ENCODE measurements around the gene LSM2. TPM values are rescaled to one million over a fixed set of nuclear protein-coding genes. Genes with fewer than 3 reads are reported as not detected.

The LSM2 gene
- total RNA-seq, 2 donors from 2014 or later, result 106 to 119 TPM

DNA sequence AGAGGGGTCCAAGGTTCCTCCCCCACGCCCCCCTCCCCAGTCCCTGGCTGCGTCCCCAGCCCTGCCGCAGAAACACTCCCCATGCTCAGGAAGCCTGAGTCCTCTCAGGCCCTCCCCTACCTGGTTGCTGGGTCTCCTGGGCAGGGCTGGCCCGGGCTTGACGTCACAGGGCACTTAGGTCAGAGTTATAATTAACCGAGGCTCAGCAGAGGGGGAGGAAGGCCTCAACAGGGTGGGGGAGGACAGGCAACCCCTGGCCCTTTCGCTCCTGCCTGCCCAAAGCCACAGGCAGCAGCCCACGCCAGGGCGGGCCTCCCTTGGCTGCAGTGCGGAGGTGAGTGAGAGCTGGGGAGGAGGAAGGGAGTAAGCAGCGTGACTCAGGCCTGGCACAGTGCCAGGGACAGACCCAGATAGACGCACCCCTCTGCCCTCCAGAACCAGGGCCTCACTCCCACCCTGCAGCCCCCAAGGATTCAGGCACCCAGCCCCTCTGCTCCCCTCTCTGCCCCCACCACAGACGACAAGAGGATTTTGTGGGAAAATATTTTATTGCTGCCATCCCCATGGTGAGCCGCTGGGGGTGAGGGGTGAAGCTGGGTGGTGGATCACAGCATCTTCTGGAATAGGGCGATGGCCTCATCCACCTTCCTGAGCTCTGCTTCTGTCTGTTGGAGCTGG, 29.6 kb downstream of the LSM2 start, which contains the start of gene VWA7:
Gene VWA7, minus strand, starts transcription at position 340 of the 678 bp plus-strand sequence. CDS start 549 bp downstream, outside the sequence.
- Histone ChIP-seq H3K36me3 (ENCODE audit: control insufficient read depth, insufficient read depth, low read length) (peaks cover 26% of the 10 kb centered on the region), H3K4me1 (ENCODE audit: control insufficient read depth, insufficient read depth, low read length) (no peaks in the 10 kb centered on the region), H3K27me3 (ENCODE audit: control insufficient read depth, insufficient read depth, low read length, poor library complexity, severe bottlenecking) (no peaks in the 10 kb centered on the region), H3K9ac (ENCODE audit: extremely low read depth, low read length, poor library complexity, severe bottlenecking) (no peak within 1 kb of the TSS), H3K4me3 (ENCODE audit: low read length) (no peak within 1 kb of the TSS), H3K9me3 (ENCODE audit: control insufficient read depth, low read length) (no peaks in the 10 kb centered on the region), H3K27ac (ENCODE audit: low read depth, low read length) (no peak within 1 kb of the TSS)
- peaks cover 21% of the 10 kb centered on the region for H3K36me3 Mint-ChIP-seq (ENCODE audit: low read depth)
- 80% methylated on average over 15 of the region's 15 CpGs; no CpG with 5 or more reads in 1 of the 2 experiments for WGBS, 2 experiments (ENCODE audit: insufficient coverage in 1 of 2, insufficient read length in 1 of 2)
- H3K4me1 Mint-ChIP-seq, result no peaks in the 10 kb centered on the region
- DNase-seq, result peak; percentile 56
- no peak within 1 kb of the TSS for H3K27ac Mint-ChIP-seq
- no peak within 1 kb of the TSS for H3K4me3 Mint-ChIP-seq
- H3K9me3 Mint-ChIP-seq, result no peaks in the 10 kb centered on the region
- no peaks in the 10 kb centered on the region for H3K27me3 Mint-ChIP-seq (ENCODE audit: insufficient read depth)
- TF ChIP-seq, protein P1, sequence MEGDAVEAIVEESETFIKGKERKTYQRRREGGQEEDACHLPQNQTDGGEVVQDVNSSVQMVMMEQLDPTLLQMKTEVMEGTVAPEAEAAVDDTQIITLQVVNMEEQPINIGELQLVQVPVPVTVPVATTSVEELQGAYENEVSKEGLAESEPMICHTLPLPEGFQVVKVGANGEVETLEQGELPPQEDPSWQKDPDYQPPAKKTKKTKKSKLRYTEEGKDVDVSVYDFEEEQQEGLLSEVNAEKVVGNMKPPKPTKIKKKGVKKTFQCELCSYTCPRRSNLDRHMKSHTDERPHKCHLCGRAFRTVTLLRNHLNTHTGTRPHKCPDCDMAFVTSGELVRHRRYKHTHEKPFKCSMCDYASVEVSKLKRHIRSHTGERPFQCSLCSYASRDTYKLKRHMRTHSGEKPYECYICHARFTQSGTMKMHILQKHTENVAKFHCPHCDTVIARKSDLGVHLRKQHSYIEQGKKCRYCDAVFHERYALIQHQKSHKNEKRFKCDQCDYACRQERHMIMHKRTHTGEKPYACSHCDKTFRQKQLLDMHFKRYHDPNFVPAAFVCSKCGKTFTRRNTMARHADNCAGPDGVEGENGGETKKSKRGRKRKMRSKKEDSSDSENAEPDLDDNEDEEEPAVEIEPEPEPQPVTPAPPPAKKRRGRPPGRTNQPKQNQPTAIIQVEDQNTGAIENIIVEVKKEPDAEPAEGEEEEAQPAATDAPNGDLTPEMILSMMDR (conservative IDR thresholded peaks at IDR 0.05), result no peak

DNA sequence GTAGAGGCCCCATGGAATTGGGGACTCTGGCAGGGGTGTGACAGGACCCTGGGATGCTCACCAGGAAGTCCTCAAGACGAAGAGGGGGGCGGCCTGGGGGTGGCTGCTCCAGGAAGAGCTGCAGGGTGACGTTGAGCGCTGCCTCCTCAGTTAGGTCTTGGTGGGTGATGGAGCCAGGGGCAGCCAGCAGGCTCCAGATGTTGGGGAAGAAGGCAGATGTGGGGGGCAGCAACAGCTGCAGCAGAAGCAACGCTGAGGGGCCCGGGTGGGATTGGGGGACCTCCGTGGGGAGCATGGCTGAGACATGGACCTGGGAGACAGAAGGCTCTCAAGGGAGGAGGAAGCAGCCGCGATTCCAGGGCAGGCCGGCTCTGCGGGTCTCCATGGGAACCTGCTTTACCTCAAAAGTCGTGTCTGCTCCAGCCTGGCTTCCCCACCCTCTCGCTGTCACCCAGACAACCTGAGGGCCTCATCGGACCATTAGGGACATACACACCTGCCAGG, 30.2 kb downstream of the LSM2 start:
- H3K27ac Mint-ChIP-seq, result no peak overlapping the region
- no peak overlapping the region for H3K4me3 Mint-ChIP-seq
- no peak overlapping the region for H3K9ac ChIP-seq (ENCODE audit: extremely low read depth, low read length, poor library complexity, severe bottlenecking)
- no peak overlapping the region for H3K4me3 ChIP-seq (ENCODE audit: low read length)
- DNase-seq, result no peak
- H3K9me3 Mint-ChIP-seq, result no peaks in the 10 kb centered on the region
- no peak overlapping the region for H3K27ac ChIP-seq (ENCODE audit: low read depth, low read length)
- TF ChIP-seq, protein P1 (conservative IDR thresholded peaks at IDR 0.05), result no peak
- H3K36me3 Mint-ChIP-seq (ENCODE audit: low read depth), result peaks cover 16% of the 10 kb centered on the region
- no peaks in the 10 kb centered on the region for H3K27me3 Mint-ChIP-seq (ENCODE audit: insufficient read depth)
- WGBS, 2 experiments (ENCODE audit: insufficient coverage in 1 of 2, insufficient read length in 1 of 2), result 68 to 81% methylated on average over 12 to 14 of the region's 14 CpGs
- H3K4me1 ChIP-seq (ENCODE audit: control insufficient read depth, insufficient read depth, low read length), result no peaks in the 10 kb centered on the region
- H3K9me3 ChIP-seq (ENCODE audit: control insufficient read depth, low read length), result no peaks in the 10 kb centered on the region
- peaks cover 24% of the 10 kb centered on the region for H3K36me3 ChIP-seq (ENCODE audit: control insufficient read depth, insufficient read depth, low read length)
- H3K27me3 ChIP-seq (ENCODE audit: control insufficient read depth, insufficient read depth, low read length, poor library complexity, severe bottlenecking), result no peaks in the 10 kb centered on the region
- H3K4me1 Mint-ChIP-seq, result no peaks in the 10 kb centered on the region

DNA sequence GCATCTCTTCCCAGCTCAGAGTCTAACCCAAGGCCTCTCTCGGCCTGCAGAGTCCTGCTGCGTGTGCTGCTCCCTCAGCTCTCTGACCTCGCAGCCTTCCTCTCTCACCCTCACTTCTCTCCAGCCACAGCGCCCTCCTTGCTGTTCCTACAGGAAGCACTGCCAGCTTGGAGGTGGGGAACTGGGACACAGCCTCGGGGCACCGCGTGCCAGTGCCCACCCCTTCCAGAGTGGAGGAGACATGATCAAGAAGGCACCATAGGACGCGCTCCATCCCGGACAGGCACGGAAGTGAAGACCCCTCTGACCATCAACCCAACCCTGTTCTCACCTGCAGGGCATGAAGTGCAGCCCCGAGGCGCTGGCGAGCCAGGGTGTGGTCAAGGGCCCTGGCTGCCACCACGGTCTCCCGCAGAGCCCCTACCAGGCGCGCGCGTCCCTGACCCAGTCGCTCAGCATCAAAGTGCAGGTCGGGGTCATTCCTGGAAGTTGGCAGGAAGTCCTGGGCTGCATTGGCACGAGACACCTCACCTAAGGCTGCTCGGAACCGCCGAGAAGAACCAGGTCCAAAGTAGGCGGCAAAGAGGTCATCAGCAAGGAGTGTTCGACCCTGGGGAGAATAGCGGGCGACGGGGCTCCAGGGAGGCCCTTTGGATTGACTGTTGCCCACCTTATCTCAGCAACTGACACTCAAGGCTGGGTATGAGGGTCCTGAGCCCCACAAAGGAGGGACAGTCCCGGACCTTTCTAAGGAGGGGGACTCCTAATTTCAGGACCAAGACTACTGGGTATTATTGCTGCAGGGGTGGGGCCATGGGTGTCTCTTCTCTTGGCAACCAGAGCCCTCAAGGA, 30.9 kb downstream of the LSM2 start:
- TF ChIP-seq, protein P1 (conservative IDR thresholded peaks at IDR 0.05), result no peak
- H3K36me3 ChIP-seq (ENCODE audit: control insufficient read depth, insufficient read depth, low read length), result peaks cover 18% of the 10 kb centered on the region
- no peaks in the 10 kb centered on the region for H3K27me3 ChIP-seq (ENCODE audit: control insufficient read depth, insufficient read depth, low read length, poor library complexity, severe bottlenecking)
- Mint-ChIP-seq H3K4me3 (no peak overlapping the region), H3K27me3 (ENCODE audit: insufficient read depth) (no peaks in the 10 kb centered on the region), H3K27ac (peak overlapping the region; percentile 61), H3K9me3 (no peaks in the 10 kb centered on the region), H3K36me3 (ENCODE audit: low read depth) (peaks cover 12% of the 10 kb centered on the region), H3K4me1 (no peaks in the 10 kb centered on the region)
- 93 to 98% methylated on average over 19 to 32 of the region's 32 CpGs for WGBS, 2 experiments (ENCODE audit: insufficient coverage in 1 of 2, insufficient read length in 1 of 2)
- H3K9ac ChIP-seq (ENCODE audit: extremely low read depth, low read length, poor library complexity, severe bottlenecking), result no peak overlapping the region
- H3K4me1 ChIP-seq (ENCODE audit: control insufficient read depth, insufficient read depth, low read length), result no peaks in the 10 kb centered on the region
- DNase-seq, result no peak
- no peak overlapping the region for H3K27ac ChIP-seq (ENCODE audit: low read depth, low read length)
- H3K4me3 ChIP-seq (ENCODE audit: low read length), result no peak overlapping the region
- no peaks in the 10 kb centered on the region for H3K9me3 ChIP-seq (ENCODE audit: control insufficient read depth, low read length)

All from endodermal cell (in vitro differentiated cells).